COR-L47 (cell line): ENCODE data around the gene MEAF6.
A peak's percentile ranks its signal among the peaks of the same experiment; 100 is the strongest.
"Not testable (repeated sequence)": the region's sequence is repeated elsewhere in the genome, so short reads cannot be mapped to it uniquely, and the experiment has no call there.

ENCODE experiments used
- DNase-seq: peaks from one replicate; lab custom pipeline; 2025; lab: John Stamatoyannopoulos, UW

Gene MEAF6

DNA sequence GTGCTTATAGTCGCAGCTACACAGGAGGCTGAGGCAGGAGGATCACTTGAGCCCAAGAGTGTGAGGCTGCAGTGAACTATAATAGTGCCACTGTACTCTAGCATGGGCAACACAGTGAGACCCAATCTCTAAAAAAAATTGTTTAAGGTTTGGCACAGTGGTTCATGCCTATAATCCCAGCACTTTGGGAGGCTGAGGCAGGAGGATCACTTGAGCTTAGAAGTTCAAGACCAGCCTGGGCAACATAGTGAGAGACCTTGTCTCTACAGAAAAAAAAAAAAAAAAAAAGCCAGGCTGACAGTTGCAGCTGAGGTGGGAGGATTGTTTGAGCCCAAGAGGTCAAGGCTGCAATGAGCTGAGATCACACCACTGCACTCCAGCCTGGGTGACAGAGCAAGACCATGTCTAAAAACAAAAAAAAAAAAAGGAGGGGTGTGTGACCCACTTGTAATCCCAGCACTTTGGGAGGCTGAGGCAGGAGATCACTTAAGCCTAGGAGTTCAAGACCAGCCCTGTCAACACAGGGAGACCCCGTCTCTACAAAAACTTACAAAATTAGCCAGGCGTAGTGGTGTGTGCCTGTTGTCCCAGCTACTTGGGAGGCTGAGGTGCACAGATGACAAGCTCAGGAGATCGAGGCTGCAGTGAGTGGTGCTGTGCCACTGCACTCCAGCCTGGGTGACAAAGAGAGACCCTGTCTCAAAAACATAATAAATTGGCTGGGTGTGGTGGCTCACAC lies 18.0 kb upstream of the MEAF6 start:
- DNase-seq, result not testable (repeated sequence)

DNA sequence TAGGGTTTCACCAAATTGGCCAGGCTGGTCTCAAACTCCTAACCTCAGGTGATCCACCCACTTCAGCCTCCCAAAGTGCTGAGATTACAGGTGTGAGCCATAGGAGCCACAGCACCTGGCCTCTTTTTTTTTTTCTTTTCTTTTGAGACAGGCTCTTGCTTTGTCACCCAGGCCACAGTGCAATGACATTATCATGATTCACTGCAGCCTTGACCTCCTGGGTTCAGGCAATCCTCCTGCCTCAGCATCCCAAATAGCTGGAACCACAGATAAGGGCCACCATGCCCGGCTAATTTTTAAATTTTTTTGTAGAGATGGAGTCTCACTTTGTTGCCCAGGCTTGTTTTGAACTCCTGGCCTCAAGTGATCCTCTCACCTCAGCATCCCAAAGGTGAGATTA lies 15.3 kb upstream of the MEAF6 start:
- not testable (repeated sequence) for DNase-seq

DNA sequence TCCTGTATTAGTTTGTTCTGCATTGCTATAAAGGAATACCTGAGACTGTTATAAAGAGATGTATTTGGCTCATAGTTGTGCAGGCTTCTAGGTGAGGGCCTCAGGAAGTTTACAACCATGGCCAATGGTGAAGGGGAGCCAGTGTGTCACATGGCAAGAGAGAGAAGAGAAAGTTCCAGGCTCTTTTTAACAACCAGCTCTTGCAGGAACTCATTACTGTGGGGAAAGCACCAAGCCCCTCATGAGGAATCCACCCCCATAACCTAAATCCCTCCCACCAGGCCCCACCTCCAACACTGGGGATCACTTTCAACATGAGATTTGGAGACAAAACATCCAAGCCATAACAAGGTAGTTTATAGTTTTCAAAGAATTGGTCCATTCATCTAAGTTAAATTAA lies 5.0 kb upstream of the MEAF6 start:
- DNase-seq, result no peak

DNA sequence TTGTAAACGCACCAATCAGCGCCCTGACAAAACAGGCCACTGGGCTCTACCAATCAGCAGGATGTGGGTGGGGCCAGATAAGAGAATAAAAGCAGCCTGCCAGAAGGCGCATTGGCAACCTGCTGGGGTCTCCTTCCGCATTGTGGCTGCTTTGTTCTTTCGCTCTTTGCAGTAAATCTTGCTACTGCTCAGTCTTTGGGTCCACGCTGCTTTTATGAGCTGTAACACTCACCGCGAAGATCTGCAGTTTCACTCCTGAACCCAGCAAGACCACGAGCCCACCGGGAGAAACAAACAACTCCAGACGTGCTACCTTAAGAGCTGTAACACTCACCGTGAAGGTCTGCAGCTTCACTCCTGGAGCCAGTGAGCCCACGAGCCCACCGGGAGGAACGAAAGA lies 4.4 kb upstream of the MEAF6 start:
- not testable (repeated sequence) for DNase-seq

DNA sequence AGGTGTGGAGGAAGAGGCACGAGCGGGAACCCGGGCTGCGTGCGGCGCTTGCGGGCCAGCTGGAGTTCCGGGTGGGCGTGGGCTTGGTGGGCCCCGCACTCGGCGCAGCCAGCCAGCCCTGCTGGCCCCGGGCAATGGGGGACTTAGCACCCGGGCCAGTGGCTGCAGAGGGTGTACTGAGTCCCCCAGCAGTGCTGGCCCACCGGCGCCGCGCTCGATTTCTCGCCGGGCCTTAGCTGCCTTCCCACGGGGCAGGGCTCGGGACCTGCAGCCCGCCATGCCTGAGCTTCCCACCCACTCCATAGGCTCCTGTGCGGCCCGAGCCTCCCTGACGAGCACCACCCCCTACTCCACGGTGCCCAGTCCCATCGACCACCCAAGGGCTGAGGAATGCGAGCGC lies 3.7 kb upstream of the MEAF6 start:
- not testable (repeated sequence) for DNase-seq

DNA sequence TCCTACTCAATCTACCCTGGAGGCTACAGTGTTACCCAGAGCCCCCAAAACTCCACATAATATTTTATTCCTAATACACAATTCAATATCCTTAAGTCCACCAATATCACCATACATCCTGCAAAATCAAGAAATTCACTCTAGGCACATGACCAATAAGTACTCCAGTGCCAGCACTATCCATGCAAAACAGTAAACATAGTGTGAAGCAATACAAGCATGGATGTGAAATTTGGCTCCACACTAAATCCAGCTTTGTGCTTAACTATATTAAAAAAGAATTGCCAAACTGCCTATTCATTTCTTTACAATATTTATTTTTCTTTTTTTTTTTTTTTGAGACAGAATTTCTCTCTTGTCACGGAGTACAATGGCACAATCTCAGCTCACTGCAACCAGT lies 3.0 kb upstream of the MEAF6 start:
- no peak for DNase-seq

DNA sequence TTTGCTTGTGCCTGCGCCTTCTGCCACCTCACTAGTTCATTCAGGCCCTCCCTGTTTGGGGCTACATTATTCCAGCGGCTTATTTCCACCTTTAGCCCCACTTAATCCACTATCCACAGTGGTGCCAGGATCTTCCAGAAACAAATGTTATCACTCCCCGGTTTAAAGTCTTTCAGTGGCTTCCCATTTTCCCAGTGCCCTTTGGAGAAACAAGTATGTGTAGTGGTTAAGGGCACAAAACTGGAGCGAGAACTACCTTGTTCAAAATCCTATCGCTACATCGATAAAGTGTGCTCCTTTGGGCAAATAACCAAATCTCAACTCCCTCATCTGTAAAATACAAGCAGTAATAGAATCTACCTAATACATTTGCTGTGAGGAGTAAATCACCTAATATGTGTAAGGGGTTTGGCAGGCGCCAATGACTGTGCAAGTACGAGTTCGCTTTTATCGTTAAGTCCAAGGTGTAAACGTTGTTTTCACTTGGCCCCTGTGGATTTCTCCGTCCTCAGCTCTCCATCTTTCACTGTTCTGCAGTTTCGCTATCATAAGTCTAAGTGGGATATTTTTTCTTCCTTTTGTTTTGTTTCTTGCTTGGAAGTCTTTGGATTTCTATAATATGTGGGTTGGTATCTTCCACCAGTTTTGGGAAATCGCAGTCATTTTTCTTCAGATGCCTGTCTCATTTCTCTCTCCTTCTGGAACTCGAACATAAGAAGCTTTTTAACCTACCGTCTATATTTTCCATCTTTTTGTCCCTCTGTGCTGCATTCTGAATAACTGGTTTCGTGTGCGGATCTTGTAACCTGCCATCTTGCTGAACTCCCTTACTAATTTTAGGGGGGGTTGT lies 844 bp upstream of the MEAF6 start:
- DNase-seq, result no peak

DNA sequence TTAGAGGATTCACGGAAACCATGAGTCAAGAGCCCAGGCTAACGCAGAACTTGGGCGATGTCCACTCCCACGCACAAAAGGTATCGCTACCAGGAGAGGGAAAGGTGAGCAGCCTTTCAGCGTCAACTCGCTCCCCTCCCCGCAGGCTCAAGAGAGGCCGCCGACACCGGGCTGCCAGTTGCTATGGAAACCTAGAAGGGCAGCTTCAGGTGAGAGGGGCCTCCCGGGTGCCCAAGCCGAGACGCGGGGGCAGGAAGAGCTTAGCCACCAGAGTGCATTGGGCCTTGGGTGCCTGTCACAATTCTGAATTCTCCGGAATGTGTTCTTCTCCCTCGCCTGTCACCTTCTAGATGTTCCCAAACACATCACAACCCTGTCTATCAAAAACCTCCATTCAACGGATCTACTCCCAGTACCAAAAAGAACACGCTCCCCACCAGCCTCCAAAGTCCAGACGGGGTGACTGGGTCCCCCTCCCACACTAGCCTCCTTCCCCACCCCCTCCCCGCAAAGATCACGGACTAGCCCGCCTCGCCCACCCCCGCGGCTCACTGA lies 694 bp downstream of the MEAF6 start:
- DNase-seq, result peak; percentile 32

DNA sequence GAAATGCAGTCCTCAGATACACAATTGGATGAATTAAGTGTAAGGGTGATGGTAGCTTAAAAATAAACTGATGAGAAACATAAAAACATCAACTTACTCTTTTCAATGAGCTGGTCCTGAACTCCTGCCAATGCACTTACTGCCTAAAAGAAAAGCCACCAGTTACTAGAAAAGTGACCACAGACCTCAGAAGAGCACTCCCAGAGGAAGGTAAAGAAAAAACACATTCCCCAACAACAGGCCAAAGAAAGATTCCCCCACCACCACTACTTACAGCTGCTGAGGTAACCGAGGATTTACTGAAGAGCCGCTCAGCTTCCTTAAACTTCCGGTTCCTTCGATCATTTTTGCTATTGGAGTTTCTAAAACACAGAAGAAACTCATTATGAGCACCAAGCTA lies 5.4 kb downstream of the MEAF6 start:
- no peak for DNase-seq

DNA sequence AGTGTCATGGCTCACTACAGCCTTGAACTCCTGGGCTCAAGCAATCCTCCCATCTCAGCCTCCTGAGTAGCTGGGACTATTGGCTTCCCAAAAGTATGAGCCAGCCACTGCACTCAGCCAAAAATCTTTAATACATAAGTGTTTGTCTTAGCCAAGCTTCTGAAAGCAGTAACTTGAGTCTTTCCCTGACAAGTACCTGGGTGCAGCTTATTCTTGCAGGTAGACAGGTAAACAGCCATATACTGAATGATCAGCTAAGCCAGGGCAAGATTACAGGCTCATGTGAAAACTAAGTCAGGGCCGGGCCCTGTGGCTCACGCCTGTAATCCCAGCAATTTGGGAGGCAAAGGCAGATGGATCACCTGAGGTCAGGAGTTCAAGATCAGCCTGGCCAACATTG lies 7.8 kb downstream of the MEAF6 start:
- DNase-seq, result no peak

DNA sequence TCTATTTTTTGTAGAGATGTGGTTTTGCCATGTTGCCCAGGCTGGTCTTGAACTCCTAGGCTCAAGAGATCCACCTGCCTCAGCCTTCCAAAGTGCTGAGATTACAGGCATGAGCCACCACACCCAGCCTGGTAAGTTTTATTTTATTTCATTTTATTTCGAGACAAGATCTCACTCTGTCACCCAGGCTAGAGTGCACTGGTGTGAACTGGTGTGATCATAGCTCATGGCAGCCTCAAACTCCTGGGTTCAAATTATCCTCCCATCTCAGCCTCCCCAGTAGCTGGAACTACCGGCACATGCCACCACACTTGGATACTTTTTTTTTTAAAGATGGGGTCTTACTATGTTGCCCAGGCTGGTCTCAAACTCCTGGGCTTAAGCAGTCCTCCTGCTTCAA lies 11.8 kb downstream of the MEAF6 start:
- DNase-seq, result not testable (repeated sequence)

DNA sequence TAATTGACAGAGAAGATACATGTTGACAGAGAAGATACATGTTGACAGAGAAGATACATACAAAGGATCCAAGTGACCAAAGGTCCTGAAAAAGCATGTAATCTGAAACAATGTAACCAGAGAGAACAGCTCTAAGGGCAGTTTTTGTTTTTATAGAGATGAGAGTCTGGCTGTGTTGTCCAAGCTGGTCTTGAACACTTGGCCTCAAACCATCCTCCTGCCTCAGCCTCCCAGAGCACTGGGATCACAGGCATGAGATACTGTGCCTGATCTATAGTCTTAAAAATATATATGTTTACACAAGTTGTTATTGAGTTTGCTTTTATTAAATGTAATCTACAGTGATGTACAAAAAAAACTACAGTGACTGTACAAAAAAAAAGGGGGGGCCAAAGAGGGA lies 12.5 kb downstream of the MEAF6 start:
- DNase-seq, result no peak

DNA sequence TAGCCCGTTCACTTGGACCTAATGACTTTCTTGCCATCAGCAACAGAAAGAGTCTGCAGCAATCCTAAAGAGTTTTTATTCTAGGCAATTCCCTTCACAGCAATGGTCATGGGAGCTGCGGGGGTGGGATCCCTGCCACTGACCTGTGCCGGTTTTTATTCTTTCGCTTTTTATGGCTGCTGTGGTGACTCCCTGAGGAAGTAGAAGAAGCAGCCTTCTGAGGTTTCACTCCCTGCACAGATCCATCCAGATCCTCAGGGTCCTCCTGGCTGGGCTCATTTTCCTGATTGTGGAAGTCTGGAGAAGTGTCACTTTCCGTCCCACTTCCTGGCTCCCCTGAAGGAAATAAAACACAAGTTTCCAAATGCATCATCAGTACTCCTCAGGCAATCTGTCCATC lies 12.9 kb downstream of the MEAF6 start:
- no peak for DNase-seq

DNA sequence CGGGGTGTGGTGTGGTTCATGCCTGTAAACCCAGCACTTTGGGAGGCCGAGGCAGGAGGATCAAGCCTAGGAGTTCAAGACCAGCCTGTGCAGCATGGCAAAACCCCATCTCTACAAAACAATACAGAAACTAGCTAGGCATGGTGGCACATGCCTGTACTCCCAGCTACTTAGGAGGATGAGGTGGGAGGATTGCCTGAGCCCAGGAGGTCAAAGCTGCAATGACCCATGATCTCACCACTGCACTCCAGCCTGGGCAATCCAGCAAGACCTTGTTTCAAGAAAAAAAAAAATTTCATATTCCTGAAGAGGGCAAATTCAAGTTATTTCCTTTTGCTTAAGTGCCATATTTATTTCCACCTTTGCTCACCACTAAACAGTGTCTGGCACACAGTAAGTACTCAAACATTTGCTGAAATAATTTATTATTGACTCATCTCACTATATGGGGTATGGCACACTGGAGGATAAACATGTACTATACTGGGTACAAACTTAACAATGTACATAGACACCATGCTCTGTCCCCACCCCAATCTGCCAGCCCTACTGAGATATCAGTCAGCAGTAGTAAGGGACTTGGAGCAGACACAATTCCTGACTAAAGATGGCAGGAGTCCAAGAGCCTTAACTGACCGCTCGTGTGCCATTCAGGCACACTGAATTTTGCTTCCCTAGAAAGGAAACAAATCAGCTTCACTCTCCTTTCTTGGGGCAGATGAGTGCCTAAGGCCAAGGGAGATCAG lies 15.5 kb downstream of the MEAF6 start:
- peak; percentile 23 for DNase-seq

DNA sequence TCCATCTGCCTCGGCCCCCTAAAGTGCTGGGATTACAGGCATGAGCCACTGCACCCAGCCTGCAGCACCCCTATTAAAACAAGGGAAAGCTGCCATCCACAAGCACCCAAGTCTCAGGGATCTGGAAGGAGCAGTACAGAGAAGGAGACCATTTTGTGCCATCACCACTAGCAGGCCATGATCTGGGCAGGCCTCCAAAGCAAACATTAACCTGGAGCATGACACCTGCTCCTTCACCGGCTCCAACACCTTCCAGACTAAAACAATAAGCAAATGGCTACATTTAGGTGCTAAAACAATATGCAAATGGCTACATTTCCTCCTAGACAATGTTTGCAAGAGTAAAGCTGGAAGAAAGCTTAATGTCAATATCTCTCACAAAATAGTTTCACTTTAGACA lies 16.7 kb downstream of the MEAF6 start:
- DNase-seq, result peak; percentile 85

DNA sequence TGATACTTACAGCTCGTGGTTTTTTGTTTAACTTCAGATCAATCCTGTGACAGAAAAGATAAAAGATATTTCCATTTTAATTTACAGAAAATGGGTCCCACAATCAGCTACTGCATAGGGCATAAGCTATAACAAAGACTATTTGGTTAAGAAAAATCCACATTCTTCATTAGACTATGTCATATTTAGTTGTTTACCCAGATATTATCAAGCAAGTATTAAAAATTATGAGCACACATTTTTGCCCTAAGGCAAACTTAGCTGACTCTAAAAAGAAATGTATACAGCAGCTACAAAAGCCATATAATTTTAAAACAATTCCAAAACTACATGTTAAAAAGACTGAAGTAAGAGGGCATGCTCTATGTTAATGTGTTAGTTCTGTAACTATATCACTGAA lies 18.7 kb downstream of the MEAF6 start:
- DNase-seq, result no peak

DNA sequence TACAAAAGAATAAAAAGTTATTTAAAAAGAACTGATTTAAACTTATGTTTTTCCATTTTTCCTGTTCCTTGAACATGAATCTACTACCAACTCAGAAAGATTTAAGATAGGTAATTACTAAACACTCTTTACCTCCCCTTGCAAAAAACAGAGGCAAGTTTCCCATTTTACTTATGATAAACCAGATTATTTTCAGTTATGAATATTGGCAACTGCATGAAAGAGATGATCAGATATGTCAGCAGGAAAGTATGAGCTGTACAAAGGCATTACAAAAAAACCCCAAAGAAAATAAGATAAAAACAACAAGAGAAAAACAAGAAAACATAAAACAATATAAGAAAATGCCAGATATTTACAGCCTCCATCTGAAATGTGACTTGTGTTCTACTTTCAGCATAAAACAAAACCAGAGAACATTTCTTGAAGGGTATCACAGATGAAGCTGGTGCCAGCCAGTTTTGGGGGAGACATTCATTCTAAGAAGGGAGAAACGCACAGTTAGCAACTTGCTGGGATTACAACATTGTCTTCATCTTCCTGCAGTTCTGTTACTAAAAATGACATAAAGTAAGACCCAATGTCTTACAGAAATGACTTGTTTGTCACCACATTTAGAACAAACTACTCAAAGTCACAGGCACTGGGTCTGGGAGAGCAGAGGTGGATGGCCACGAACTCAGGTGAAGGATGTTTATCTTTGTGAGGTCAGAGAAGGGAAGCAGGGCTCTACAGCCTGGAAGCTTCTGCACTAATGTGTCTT lies 21.0 kb downstream of the MEAF6 start:
- DNase-seq, result no peak

DNA sequence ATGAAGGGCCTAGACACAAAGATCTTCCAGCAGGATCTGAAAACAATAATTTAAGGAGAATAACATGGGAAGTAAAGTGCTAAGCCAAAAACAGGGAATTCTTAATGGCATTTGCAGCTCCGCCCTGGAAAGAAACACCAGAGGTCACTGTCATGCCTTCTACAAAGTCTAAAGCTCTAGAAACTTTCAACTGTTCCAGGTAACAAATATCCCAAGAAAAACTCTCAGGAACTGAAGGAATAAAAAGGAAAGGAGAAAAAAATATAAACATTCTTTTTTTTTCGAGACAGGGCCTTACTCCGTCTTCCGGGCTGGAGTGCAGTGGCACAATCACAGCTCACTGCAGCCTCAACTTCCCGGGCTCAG lies 27.0 kb downstream of the MEAF6 start:
- no peak for DNase-seq

DNA sequence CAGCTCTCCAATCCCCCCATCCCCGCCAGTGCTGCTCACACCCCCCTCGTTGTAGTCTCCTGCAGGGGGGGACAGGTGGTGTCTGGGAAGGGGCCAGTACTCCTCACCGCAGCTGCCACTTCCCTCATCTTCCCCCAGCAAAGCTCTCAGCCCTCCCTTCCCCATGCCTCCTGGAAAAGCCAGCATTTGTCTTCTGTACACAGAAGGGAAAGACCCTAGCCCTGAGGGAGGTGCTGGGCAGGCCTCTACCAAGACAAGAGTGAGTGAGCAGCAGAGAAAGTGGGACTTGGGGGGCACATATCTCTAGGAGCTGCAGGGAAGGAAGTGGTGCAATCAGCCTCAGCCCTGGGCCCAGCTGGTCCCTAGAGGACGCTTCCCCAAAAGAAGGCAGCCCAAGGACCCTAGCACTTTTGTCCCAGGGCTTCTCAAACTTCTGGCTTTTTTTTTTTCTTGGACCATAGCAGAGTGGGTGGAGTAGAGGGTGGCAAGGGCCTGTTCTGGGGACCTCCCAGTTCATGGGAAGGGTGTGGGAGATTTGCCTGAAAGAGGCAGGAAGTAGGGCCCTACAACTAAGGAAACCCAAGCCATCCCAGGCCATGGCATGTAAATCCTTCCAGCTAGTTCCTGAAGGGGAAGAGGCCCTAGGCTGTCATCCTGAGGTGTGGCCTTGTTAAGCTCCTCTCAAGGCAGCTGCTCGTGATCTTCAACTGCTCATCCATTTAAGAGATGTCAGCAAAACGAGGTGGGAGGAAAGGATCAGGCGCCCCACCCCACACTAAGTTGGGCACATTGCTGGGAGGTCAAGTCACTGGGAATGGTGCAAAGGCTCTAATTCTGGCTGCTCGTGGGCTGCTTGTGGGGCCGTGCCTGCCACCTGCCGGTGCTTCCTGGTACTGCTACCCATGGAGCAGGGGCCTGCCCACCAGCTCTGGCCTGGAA lies 27.6 kb downstream of the MEAF6 start:
- DNase-seq, result peak; percentile 31

DNA sequence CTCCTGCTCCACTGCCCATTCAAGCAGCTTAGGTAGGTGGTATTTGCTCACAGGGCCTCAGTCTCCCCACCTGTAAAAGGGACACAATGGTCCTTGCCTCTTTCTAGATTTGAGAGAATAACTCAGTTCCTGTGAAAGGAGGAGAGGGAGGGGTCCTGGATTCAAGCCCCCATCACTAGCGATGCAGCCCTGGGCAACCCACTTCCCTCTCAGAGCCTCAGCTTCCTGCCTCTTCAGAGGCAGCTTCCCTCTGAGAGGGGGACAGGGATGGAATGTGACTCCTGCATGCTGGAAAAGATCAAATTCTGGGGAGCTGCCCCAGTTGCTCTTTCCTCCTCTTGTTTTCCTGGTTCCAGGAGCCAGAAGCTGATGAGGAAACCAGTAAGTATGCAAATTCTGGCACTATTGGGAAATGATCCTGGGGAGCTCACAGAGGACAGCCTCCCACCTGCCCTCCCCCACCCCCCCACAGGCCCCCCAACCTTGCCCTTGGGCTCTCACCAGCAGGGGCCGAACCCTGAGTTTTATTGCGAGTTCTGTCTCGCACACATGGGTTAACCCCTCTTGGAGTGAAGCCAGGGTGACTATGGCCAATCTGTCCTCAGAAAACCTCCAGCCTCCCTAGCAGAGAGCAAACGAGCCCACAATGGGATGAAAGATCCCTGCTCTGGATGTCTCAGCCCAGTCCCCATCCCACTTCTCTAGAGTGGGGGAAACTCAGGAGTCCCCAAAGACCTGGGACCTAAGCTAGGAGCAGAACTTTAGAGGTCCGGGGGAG lies 28.5 kb downstream of the MEAF6 start:
- DNase-seq, result no peak
